B cell (primary cell): ENCODE data around the gene TRIM2. TPM values are rescaled to one million over a fixed set of nuclear protein-coding genes. Genes with fewer than 3 reads are reported as not detected.

Source experiments
- ATAC-seq: fragments of 200-7000 bp; cut with Tn5 transposase; one replicate; pipeline ENCODE4 v1.10.0; 2021; ENCODE audit warnings: low read depth, mild to moderate bottlenecking, moderate number of reproducible peaks, moderate library complexity
- CTCF ChIA-PET: fragments of 350-600 bp; sonication (Branson Sonifier 250); formaldehyde crosslinking; loops from one replicate; lab custom pipeline; 2021; ENCODE audit warnings: antibody characterized with exemption, inconsistent platforms; lab: Charles Lee
- POLR2A ChIA-PET: fragments of 350-600 bp; sonication (Branson Sonifier 250); formaldehyde crosslinking; loops from one replicate; lab custom pipeline; 2021; ENCODE audit warnings: antibody characterized with exemption; lab: Charles Lee
- DNase-seq: peaks from one replicate; pipeline ENCODE4 v3.0.0; 2013
- H2AFZ ChIP-seq: 2 replicates; pipeline ENCODE4 v1.6.1; 2012; ENCODE audit warnings: mild to moderate bottlenecking, low read depth, low read length; ENCODE audit not compliant: insufficient read depth, poor library complexity, severe bottlenecking
- H3K27ac ChIP-seq, 2 donors: 1 replicate in 1 of 2; 2 replicates in 1 of 2; pipeline ENCODE4 v1.5.1; 2012 to 2013; ENCODE audit warnings: low read length in 2 of 2, mild to moderate bottlenecking in 2 of 2, moderate library complexity in 1 of 2
- H3K27me3 ChIP-seq, 4 experiments: fragments of 200-600 bp in 1 of 4; sonication (generic) in 1 of 4; replicated peaks in 1 of 4; 1 replicate in 2 of 4; 2 replicates in 2 of 4; pipeline versions ENCODE4 v1.6.1 to v1.7.0; 2013 to 2016; ENCODE audit warnings: low read length in 3 of 4, mild to moderate bottlenecking in 2 of 4, mixed read lengths in 1 of 4, moderate library complexity in 1 of 4; ENCODE audit not compliant: insufficient read depth in 4 of 4, control insufficient read depth in 3 of 4; ENCODE audit errors: control extremely low read depth in 1 of 4
- H3K36me3 ChIP-seq, 2 experiments: replicated peaks in 1 of 2; 1 replicate in 1 of 2; 2 replicates in 1 of 2; pipeline versions ENCODE4 v1.6.1 to v1.7.1; 2013; ENCODE audit warnings: low read length in 1 of 2; ENCODE audit not compliant: insufficient read depth in 2 of 2, control insufficient read depth in 1 of 2; ENCODE audit errors: control extremely low read depth in 1 of 2, extremely low read depth in 1 of 2
- H3K4me1 ChIP-seq, 2 donors: fragments of 200-600 bp in 1 of 2; sonication (generic) in 1 of 2; 1 replicate in 1 of 2; 2 replicates in 1 of 2; pipeline versions ENCODE4 v1.5.1 to v1.6.1; 2013 to 2017; ENCODE audit warnings: low read length in 2 of 2; ENCODE audit not compliant: control insufficient read depth in 2 of 2, insufficient read depth in 2 of 2
- H3K4me2 ChIP-seq: replicated peaks from 2 replicates; pipeline ENCODE3; 2012; ENCODE audit warnings: mild to moderate bottlenecking, low read depth, low read length; ENCODE audit not compliant: poor library complexity, severe bottlenecking
- H3K4me3 ChIP-seq, 5 experiments: fragments of 200-600 bp in 1 of 5; sonication (generic) in 1 of 5; 1 replicate in 3 of 5; 2 replicates in 2 of 5; pipeline versions ENCODE4 v1.5.1 to v1.7.0; 2011 to 2016; ENCODE audit warnings: low read length in 4 of 5, mild to moderate bottlenecking in 4 of 5, low read depth in 2 of 5, control low read depth in 1 of 5, moderate library complexity in 1 of 5; ENCODE audit not compliant: insufficient read depth in 1 of 5; ENCODE audit errors: control extremely low read depth in 1 of 5, extremely low read depth in 1 of 5
- H3K79me2 ChIP-seq: fragments of 200-600 bp; sonication (generic); one replicate; pipeline ENCODE4 v1.6.0; 2016; ENCODE audit warnings: low read length; ENCODE audit not compliant: control insufficient read depth, insufficient read depth
- H3K9ac ChIP-seq: fragments of 200-600 bp; sonication (generic); 2 replicates; pipeline ENCODE4 v1.6.1; 2017; ENCODE audit warnings: mild to moderate bottlenecking, low read length, moderate library complexity
- H3K9me3 ChIP-seq, 3 donors: one replicate each; pipeline versions ENCODE4 v1.6.1 to v1.7.1; 2013; ENCODE audit warnings: low read length in 2 of 3; ENCODE audit not compliant: control insufficient read depth in 2 of 3, insufficient read depth in 1 of 3; ENCODE audit errors: control extremely low read depth in 1 of 3
- H4K20me1 ChIP-seq: 2 replicates; pipeline ENCODE4 v1.6.0; 2012; ENCODE audit warnings: mild to moderate bottlenecking, low read length; ENCODE audit not compliant: insufficient read depth, control insufficient read depth, poor library complexity, severe bottlenecking
- H3K27ac Mint-ChIP-seq: one replicate; pipeline ENCODE4 v1.8.0; 2021; ENCODE audit warnings: mixed read lengths
- H3K27me3 Mint-ChIP-seq: one replicate; pipeline ENCODE4 v1.8.0; 2021; ENCODE audit warnings: mixed read lengths
- H3K4me1 Mint-ChIP-seq: one replicate; pipeline ENCODE4 v1.8.0; 2021; ENCODE audit warnings: mixed read lengths
- H3K4me3 Mint-ChIP-seq: one replicate; pipeline ENCODE4 v1.8.0; 2021; ENCODE audit warnings: mixed read lengths
- H3K9me3 Mint-ChIP-seq: one replicate; pipeline ENCODE4 v1.8.0; 2022; ENCODE audit warnings: mixed read lengths; ENCODE audit not compliant: insufficient read depth
- EZH2 ChIP-seq: IDR thresholded peaks from 2 replicates; pipeline ENCODE4 v1.6.1; 2012; ENCODE audit warnings: borderline replicate concordance, low read depth, mild to moderate bottlenecking, moderate library complexity, low read length; ENCODE audit not compliant: insufficient read depth, poor library complexity, severe bottlenecking
- WGBS: methylation state at CpG from one replicate; pipeline ENCODE4 v1.1.5; 2013; ENCODE audit warnings: missing lambda C conversion rate; ENCODE audit not compliant: insufficient coverage; 5-methylcytosine and 5-hydroxymethylcytosine counted together
- intact Hi-C: fragments of 100-400 bp; cut with micrococcal nuclease; formaldehyde crosslinking; loops from one replicate; pipeline ENCODE4 v1.10.0; 2022
- polyA plus RNA-seq: library from polyadenylated mRNA; depleted of rRNA; stranded (reverse); fragments of >200 nt; gene quantifications from 2 replicates; pipeline ENCODE4 v1.2.3, GENCODE V29; 2012
- total RNA-seq, 2 donors: library from RNA; stranded (reverse); fragments of 120-200 nt in 1 of 2; gene quantifications; 1 replicate in 1 of 2; 2 replicates in 1 of 2; pipeline versions ENCODE4 v1.2.3 to v1.2.4, GENCODE V29; 2013 to 2022
- TF ChIP-seq, protein P1 (sequence below): fragments of 200-600 bp; IDR thresholded peaks from one replicate; pipeline ENCODE4 v1.8.0; 2022; ENCODE audit warnings: antibody characterized with exemption, mild to moderate bottlenecking

Gene TRIM2
- total and polyA plus RNA-seq, 2 donors (not counting 1 experiment from before 2014, with no cell fraction given) = 1.2 to 6.4 TPM

DNA sequence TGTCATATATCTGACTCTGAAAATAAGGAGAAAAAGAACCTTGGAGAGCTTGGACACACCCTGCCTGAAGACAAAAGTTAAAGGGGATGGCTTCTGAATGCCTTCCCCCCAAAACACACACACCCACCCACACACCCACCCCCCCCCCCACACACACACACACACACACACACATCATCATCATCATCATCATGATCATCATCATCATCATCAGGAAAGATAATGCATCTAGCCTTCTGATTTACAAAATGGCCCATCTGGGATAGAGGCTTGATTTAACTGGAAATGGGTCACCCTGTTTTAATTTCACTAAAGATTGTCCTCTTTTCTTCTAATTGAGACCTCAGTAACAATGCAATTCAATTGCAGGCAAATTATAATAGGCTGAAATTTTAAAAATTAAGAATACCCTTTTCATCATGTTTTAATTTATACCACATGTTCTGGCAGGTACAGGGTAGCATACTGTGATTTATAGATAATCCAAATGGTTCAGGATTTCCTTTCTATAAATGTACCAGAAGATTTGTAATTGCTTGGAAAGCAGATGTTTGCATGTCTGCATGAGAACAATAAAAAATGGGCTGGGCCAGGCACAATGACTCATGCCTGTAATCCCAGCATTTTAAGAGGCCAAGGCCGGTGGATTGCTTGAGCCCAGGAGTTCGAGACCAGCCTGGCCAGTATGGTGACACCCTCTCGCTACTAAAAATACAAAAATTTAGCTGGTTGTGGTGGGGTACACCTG is 56.5 kb downstream of the TRIM2 start:
- TF ChIP-seq, protein P1, sequence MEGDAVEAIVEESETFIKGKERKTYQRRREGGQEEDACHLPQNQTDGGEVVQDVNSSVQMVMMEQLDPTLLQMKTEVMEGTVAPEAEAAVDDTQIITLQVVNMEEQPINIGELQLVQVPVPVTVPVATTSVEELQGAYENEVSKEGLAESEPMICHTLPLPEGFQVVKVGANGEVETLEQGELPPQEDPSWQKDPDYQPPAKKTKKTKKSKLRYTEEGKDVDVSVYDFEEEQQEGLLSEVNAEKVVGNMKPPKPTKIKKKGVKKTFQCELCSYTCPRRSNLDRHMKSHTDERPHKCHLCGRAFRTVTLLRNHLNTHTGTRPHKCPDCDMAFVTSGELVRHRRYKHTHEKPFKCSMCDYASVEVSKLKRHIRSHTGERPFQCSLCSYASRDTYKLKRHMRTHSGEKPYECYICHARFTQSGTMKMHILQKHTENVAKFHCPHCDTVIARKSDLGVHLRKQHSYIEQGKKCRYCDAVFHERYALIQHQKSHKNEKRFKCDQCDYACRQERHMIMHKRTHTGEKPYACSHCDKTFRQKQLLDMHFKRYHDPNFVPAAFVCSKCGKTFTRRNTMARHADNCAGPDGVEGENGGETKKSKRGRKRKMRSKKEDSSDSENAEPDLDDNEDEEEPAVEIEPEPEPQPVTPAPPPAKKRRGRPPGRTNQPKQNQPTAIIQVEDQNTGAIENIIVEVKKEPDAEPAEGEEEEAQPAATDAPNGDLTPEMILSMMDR = no peak
- TF ChIP-seq EZH2 = no peak
- H3K4me2 ChIP-seq = no peak overlapping the region
- H3K4me3 ChIP-seq = no peak overlapping the region
- no peak overlapping the region for H3K27ac ChIP-seq
- CTCF ChIA-PET = no interaction called here
- DNase-seq = no peak
- no peak for ATAC-seq
- H3K79me2 ChIP-seq = no peaks in the 10 kb centered on the region
- Mint-ChIP-seq H3K4me1 (peaks cover 3% of the 10 kb centered on the region), H3K27me3 (peaks cover 17% of the 10 kb centered on the region), H3K9me3 (peaks cover 5% of the 10 kb centered on the region), H3K4me3 (no peak overlapping the region), H3K27ac (no peak overlapping the region)
- intact Hi-C loops = no loop called here
- H3K36me3 ChIP-seq = no peaks in the 10 kb centered on the region
- no peak overlapping the region for H3K9ac ChIP-seq
- peaks cover 0 to 16% (median 12%) of the 10 kb centered on the region in 4 experiments for H3K27me3 ChIP-seq
- H2AFZ ChIP-seq = no peak overlapping the region
- 100% methylated on average over 1 of the region's 3 CpGs for WGBS
- POLR2A ChIA-PET = no interaction called here
- no peaks in the 10 kb centered on the region for H4K20me1 ChIP-seq
- no peaks in the 10 kb centered on the region for H3K9me3 ChIP-seq
- H3K4me1 ChIP-seq = peaks cover 5 to 9% of the 10 kb centered on the region in 2 donors

DNA sequence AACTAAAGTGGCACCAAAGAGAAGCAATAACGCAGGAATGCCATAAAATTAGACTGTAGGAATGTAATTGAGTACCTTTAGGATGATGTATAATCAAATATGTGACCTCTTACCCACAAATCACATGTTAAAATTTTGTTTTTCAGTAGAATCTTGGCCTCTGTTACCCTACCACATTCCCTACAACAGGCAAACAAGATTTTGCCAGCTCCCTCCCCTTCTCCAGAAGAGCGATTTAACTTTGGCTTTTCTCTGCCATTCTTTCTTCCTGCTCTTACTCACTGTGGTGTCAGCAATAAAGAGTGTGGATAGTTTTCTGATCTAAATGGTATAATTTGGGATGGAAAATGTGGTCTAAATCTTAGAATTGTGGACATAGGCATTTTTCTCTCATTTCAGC is 57.2 kb downstream of the TRIM2 start:
- no peak overlapping the region for H3K9ac ChIP-seq
- H3K36me3 ChIP-seq = no peaks in the 10 kb centered on the region
- DNase-seq = no peak
- H3K4me3 Mint-ChIP-seq = no peak overlapping the region
- TF ChIP-seq, protein P1 = no peak
- no peak for TF ChIP-seq EZH2
- no peak overlapping the region for H3K27ac ChIP-seq
- peaks cover 5 to 9% of the 10 kb centered on the region in 2 donors for H3K4me1 ChIP-seq
- no peaks in the 10 kb centered on the region for H4K20me1 ChIP-seq
- H3K4me1 Mint-ChIP-seq = peaks cover 3% of the 10 kb centered on the region
- H3K27me3 ChIP-seq = peaks cover 0 to 12% (median 10%) of the 10 kb centered on the region in 4 experiments
- intact Hi-C loops = no loop called here
- ATAC-seq = no peak
- no peak overlapping the region for H3K4me2 ChIP-seq
- no CpG with 5 or more reads among the region's 2 CpGs for WGBS
- H3K79me2 ChIP-seq = no peaks in the 10 kb centered on the region
- H3K27ac Mint-ChIP-seq = no peak overlapping the region
- peaks cover 5% of the 10 kb centered on the region for H3K9me3 Mint-ChIP-seq
- no peaks in the 10 kb centered on the region for H3K9me3 ChIP-seq
- peaks cover 13% of the 10 kb centered on the region for H3K27me3 Mint-ChIP-seq
- no peak overlapping the region for H3K4me3 ChIP-seq
- no peak overlapping the region for H2AFZ ChIP-seq
- POLR2A ChIA-PET = no interaction called here
- CTCF ChIA-PET = no interaction called here
